Thyroid gland (tissue), 4 donors: ENCODE data around the gene CCDC152.
A peak's percentile ranks its signal among the peaks of the same experiment; 100 is the strongest.

Experiments used
- POLR2A ChIP-seq, 2 donors: fragments of 450-650 bp; IDR thresholded peaks; one replicate each; pipeline ENCODE4 v1.6.1; 2017; ENCODE audit warnings: antibody characterized with exemption in 2 of 2, mild to moderate bottlenecking in 2 of 2, moderate library complexity in 1 of 2
- TF ChIP-seq, protein P1 (sequence below), 6 experiments: fragments of 200-600 bp in 3 of 6; fragments of 450-650 bp in 3 of 6; sonication (generic) in 3 of 6; IDR thresholded peaks; one replicate each; pipeline ENCODE4 v1.5.1; 2016 to 2019; ENCODE audit warnings: antibody characterized with exemption in 6 of 6, mild to moderate bottlenecking in 2 of 6, inconsistent platforms in 1 of 6, moderate library complexity in 1 of 6

DNA sequence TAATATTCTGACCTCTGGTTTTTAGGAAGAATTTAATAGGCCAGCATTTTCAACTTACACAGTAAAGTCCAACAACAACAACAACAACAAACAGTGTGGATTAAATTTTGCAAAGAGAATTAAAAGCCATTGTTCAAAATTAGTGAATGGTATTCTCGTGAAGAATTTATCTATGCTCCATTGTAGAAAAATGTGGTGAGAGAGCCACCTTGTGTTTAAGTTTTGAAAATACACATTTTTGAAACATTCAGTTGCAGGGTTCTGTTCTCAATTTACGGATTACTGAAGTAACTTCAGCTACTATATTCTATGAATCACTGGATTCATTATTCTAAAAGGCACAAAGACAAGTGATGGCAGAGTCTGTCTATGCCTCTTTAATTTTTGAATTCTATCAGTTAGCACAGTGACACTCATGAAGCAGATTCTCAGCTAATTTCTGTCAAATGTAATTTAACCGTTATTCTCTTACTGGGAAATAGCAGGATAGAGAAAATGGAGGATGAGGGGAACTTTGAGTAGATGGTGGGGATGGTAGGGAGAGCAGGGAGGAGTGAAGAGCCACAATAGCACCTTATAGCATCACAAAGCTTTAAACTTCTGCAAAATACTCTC, 11.0 kb downstream of the CCDC152 start:
- TF ChIP-seq, protein P1, sequence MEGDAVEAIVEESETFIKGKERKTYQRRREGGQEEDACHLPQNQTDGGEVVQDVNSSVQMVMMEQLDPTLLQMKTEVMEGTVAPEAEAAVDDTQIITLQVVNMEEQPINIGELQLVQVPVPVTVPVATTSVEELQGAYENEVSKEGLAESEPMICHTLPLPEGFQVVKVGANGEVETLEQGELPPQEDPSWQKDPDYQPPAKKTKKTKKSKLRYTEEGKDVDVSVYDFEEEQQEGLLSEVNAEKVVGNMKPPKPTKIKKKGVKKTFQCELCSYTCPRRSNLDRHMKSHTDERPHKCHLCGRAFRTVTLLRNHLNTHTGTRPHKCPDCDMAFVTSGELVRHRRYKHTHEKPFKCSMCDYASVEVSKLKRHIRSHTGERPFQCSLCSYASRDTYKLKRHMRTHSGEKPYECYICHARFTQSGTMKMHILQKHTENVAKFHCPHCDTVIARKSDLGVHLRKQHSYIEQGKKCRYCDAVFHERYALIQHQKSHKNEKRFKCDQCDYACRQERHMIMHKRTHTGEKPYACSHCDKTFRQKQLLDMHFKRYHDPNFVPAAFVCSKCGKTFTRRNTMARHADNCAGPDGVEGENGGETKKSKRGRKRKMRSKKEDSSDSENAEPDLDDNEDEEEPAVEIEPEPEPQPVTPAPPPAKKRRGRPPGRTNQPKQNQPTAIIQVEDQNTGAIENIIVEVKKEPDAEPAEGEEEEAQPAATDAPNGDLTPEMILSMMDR (IDR thresholded peaks at IDR 0.05), result peak in 3 of 6 experiments; percentile 57 to 72 (median 69)
- TF ChIP-seq POLR2A (IDR thresholded peaks at IDR 0.05), result no peak
